ENCODE measurements around the gene KCNJ16. TPM values are rescaled to one million over a fixed set of nuclear protein-coding genes. Genes with fewer than 3 reads are reported as not detected.

KCNJ16 gene
- total and polyA plus RNA-seq, 4 donors: 0.35 to 4.0 (median 1.3) TPM

- ATAC-seq (ENCODE audit: insufficient read depth, low FRiP score): no peak
These were observed 44.7 kb upstream of the KCNJ16 start for GRCh38 chr17:70030371-70030770.

GRCh38 chr17:70031341-70031740 is 43.7 kb upstream of the KCNJ16 start:
- TF ChIP-seq CTCF (IDR thresholded peaks at IDR 0.05; ENCODE audit: control extremely low read depth, extremely low read depth): no peak
- no peaks in the 10 kb centered on the region for H3K27me3 ChIP-seq (ENCODE audit: control insufficient read depth in 3 of 3, insufficient read depth in 3 of 3, low read length in 2 of 3)

More at GRCh38 chr17:70030371-70030770, 44.7 kb upstream of the KCNJ16 start:
- Histone ChIP-seq H3K4me3 (no peak overlapping the region), H3K9ac (ENCODE audit: insufficient read depth in 1 of 2, low read length in 2 of 2) (no peak overlapping the region), H3K27me3 (ENCODE audit: control insufficient read depth in 3 of 3, insufficient read depth in 3 of 3, low read length in 2 of 3) (no peaks in the 10 kb centered on the region), H3K9me3 (ENCODE audit: control insufficient read depth in 4 of 4, insufficient read depth in 3 of 4, low read length in 3 of 4) (peaks cover 0 to 2% (median 0%) of the 10 kb centered on the region in 4 donors), H3K36me3 (ENCODE audit: control insufficient read depth in 4 of 4, insufficient read depth in 4 of 4, low read length in 4 of 4) (no peaks in the 10 kb centered on the region), H3K27ac (ENCODE audit: low read depth in 1 of 2, low read length in 1 of 2) (no peak overlapping the region), H3K4me1 (ENCODE audit: control insufficient read depth in 5 of 5, insufficient read depth in 5 of 5, low read length in 5 of 5) (peaks cover 0 to 2% (median 0%) of the 10 kb centered on the region in 5 donors)
- WGBS, 2 donors: 96% methylated on average over 1 of the region's 1 CpG
- no peak for DNase-seq
- TF ChIP-seq CTCF (IDR thresholded peaks at IDR 0.05; ENCODE audit: control extremely low read depth, extremely low read depth): no peak

GRCh38 chr17:70033165-70033564 is 41.9 kb upstream of the KCNJ16 start:
- no peak overlapping the region for H3K4me3 ChIP-seq
- H3K9ac ChIP-seq (ENCODE audit: insufficient read depth in 1 of 2, low read length in 2 of 2): no peak overlapping the region
- no peaks in the 10 kb centered on the region for H3K36me3 ChIP-seq (ENCODE audit: control insufficient read depth in 4 of 4, insufficient read depth in 4 of 4, low read length in 4 of 4)
- peaks cover 0 to 2% (median 0%) of the 10 kb centered on the region in 5 donors for H3K4me1 ChIP-seq (ENCODE audit: control insufficient read depth in 5 of 5, insufficient read depth in 5 of 5, low read length in 5 of 5)
- H3K27ac ChIP-seq (ENCODE audit: low read depth in 1 of 2, low read length in 1 of 2): no peak overlapping the region
- DNase-seq (no peak), ATAC-seq (ENCODE audit: insufficient read depth, low FRiP score) (no peak)
- no peak for TF ChIP-seq CTCF (IDR thresholded peaks at IDR 0.05; ENCODE audit: control extremely low read depth, extremely low read depth)
- no peaks in the 10 kb centered on the region for H3K27me3 ChIP-seq (ENCODE audit: control insufficient read depth in 3 of 3, insufficient read depth in 3 of 3, low read length in 2 of 3)
- H3K9me3 ChIP-seq (ENCODE audit: control insufficient read depth in 4 of 4, insufficient read depth in 3 of 4, low read length in 3 of 4): no peaks in the 10 kb centered on the region

More at GRCh38 chr17:70031341-70031740, 43.7 kb upstream of the KCNJ16 start:
- ATAC-seq (ENCODE audit: insufficient read depth, low FRiP score) (no peak), DNase-seq (no peak)
- Histone ChIP-seq H3K9ac (ENCODE audit: insufficient read depth in 1 of 2, low read length in 2 of 2) (no peak overlapping the region), H3K4me1 (ENCODE audit: control insufficient read depth in 5 of 5, insufficient read depth in 5 of 5, low read length in 5 of 5) (peaks cover 0 to 2% (median 0%) of the 10 kb centered on the region in 5 donors), H3K36me3 (ENCODE audit: control insufficient read depth in 4 of 4, insufficient read depth in 4 of 4, low read length in 4 of 4) (no peaks in the 10 kb centered on the region), H3K4me3 (no peak overlapping the region), H3K27ac (ENCODE audit: low read depth in 1 of 2, low read length in 1 of 2) (no peak overlapping the region), H3K9me3 (ENCODE audit: control insufficient read depth in 4 of 4, insufficient read depth in 3 of 4, low read length in 3 of 4) (peaks cover 0 to 2% (median 0%) of the 10 kb centered on the region in 4 donors)

GRCh38 chr17:70034158-70034557 is 40.9 kb upstream of the KCNJ16 start:
- ATAC-seq (ENCODE audit: insufficient read depth, low FRiP score): no peak
- no peak for DNase-seq
- 41 to 56% methylated on average over 5 of the region's 5 CpGs for WGBS, 2 donors
- no peak overlapping the region for H3K27ac ChIP-seq (ENCODE audit: low read depth in 1 of 2, low read length in 1 of 2)
- no peaks in the 10 kb centered on the region for H3K36me3 ChIP-seq (ENCODE audit: control insufficient read depth in 4 of 4, insufficient read depth in 4 of 4, low read length in 4 of 4)
- H3K27me3 ChIP-seq (ENCODE audit: control insufficient read depth in 3 of 3, insufficient read depth in 3 of 3, low read length in 2 of 3): no peaks in the 10 kb centered on the region
- H3K9ac ChIP-seq (ENCODE audit: insufficient read depth in 1 of 2, low read length in 2 of 2): no peak overlapping the region
- H3K9me3 ChIP-seq (ENCODE audit: control insufficient read depth in 4 of 4, insufficient read depth in 3 of 4, low read length in 3 of 4): no peaks in the 10 kb centered on the region
- H3K4me1 ChIP-seq (ENCODE audit: control insufficient read depth in 5 of 5, insufficient read depth in 5 of 5, low read length in 5 of 5): peaks cover 0 to 2% (median 0%) of the 10 kb centered on the region in 5 donors
- H3K4me3 ChIP-seq: no peak overlapping the region
- no peak for TF ChIP-seq CTCF (IDR thresholded peaks at IDR 0.05; ENCODE audit: control extremely low read depth, extremely low read depth)

Data from lung (tissue), 12 donors.